KMS-11 (cell line): ENCODE results near the gene LMNA.

ENCODE experiments used
- H2AFZ ChIP-seq: fragments of 200-600 bp; sonication (generic); 2 replicates; pipeline ENCODE4 v1.6.1; 2016; ENCODE audit warnings: antibody characterized with exemption, mixed run types, low read depth
- H3K27ac ChIP-seq: fragments of 200-600 bp; sonication (generic); 2 replicates; pipeline ENCODE4 v1.6.1; 2016; ENCODE audit warnings: mild to moderate bottlenecking, mixed run types
- H3K27me3 ChIP-seq: fragments of 200-600 bp; sonication (generic); 2 replicates; pipeline ENCODE4 v1.6.1; 2017; ENCODE audit warnings: mild to moderate bottlenecking, low read depth, mixed run types, moderate library complexity; ENCODE audit not compliant: insufficient read depth
- H3K36me3 ChIP-seq: fragments of 200-600 bp; sonication (generic); 2 replicates; pipeline ENCODE4 v1.6.1; 2017; ENCODE audit warnings: mild to moderate bottlenecking, mixed run types; ENCODE audit not compliant: insufficient read depth
- H3K4me1 ChIP-seq: fragments of 200-600 bp; sonication (generic); 2 replicates; pipeline ENCODE4 v1.6.1; 2016; ENCODE audit warnings: mild to moderate bottlenecking, low read depth, mixed run types; ENCODE audit not compliant: poor library complexity, severe bottlenecking
- H3K4me2 ChIP-seq: fragments of 200-600 bp; sonication (generic); 2 replicates; pipeline ENCODE4 v1.7.0; 2016; ENCODE audit warnings: mild to moderate bottlenecking, mixed run types
- H3K4me3 ChIP-seq: fragments of 200-600 bp; sonication (generic); IDR thresholded peaks from 2 replicates; pipeline ENCODE4 v1.6.1; 2017; ENCODE audit warnings: low read depth, low read length, mixed read lengths; ENCODE audit not compliant: insufficient read depth
- H3K79me2 ChIP-seq: fragments of 200-600 bp; sonication (generic); 2 replicates; pipeline ENCODE4 v1.6.1; 2016; ENCODE audit warnings: low read depth, mixed run types; ENCODE audit not compliant: insufficient read depth
- H3K9ac ChIP-seq: fragments of 200-600 bp; sonication (generic); 2 replicates; pipeline ENCODE4 v1.6.1; 2016; ENCODE audit warnings: mild to moderate bottlenecking, mixed run types
- H4K20me1 ChIP-seq: fragments of 200-600 bp; sonication (generic); 2 replicates; pipeline ENCODE4 v1.6.1; 2016; ENCODE audit warnings: mild to moderate bottlenecking, mixed run types; ENCODE audit not compliant: insufficient read depth
- CTCF ChIP-seq: fragments of 200-600 bp; sonication (generic); conservative IDR thresholded peaks from 2 replicates; pipeline ENCODE4 v1.6.1; 2017; ENCODE audit warnings: low read depth, mild to moderate bottlenecking, antibody characterized with exemption, low read length, moderate library complexity, mixed read lengths

Gene LMNA

GRCh38 chr1:156163712-156164111, 49.2 kb downstream of the LMNA start:
- Histone ChIP-seq H2AFZ (no peak overlapping the region), H3K36me3 (no peaks in the 10 kb centered on the region), H3K79me2 (no peaks in the 10 kb centered on the region), H3K4me1 (no peaks in the 10 kb centered on the region), H4K20me1 (no peaks in the 10 kb centered on the region), H3K4me2 (no peak overlapping the region), H3K4me3 (no peak overlapping the region), H3K9ac (no peak overlapping the region), H3K27ac (no peak overlapping the region), H3K27me3 (no peaks in the 10 kb centered on the region)
- no peak for TF ChIP-seq CTCF

- H3K27ac ChIP-seq, result no peak overlapping the region
- H3K27me3 ChIP-seq, result no peaks in the 10 kb centered on the region
- no peaks in the 10 kb centered on the region for H3K4me1 ChIP-seq
- H3K4me3 ChIP-seq, result no peak overlapping the region
- H3K4me2 ChIP-seq, result no peak overlapping the region
- no peak overlapping the region for H3K9ac ChIP-seq
- no peaks in the 10 kb centered on the region for H4K20me1 ChIP-seq
- TF ChIP-seq CTCF, result no peak
- no peak overlapping the region for H2AFZ ChIP-seq
- no peaks in the 10 kb centered on the region for H3K79me2 ChIP-seq
- H3K36me3 ChIP-seq, result no peaks in the 10 kb centered on the region
Measured at GRCh38 chr1:156164125-156164831, 49.8 kb downstream of the LMNA start.

- Histone ChIP-seq H3K79me2 (no peaks in the 10 kb centered on the region), H3K4me3 (no peak overlapping the region), H3K27ac (no peak overlapping the region), H3K27me3 (no peaks in the 10 kb centered on the region), H3K4me1 (no peaks in the 10 kb centered on the region), H3K4me2 (no peak overlapping the region), H3K9ac (no peak overlapping the region), H4K20me1 (no peaks in the 10 kb centered on the region), H2AFZ (no peak overlapping the region), H3K36me3 (no peaks in the 10 kb centered on the region)
- TF ChIP-seq CTCF, result no peak
Measured at GRCh38 chr1:156165083-156165482, 50.6 kb downstream of the LMNA start.

- Histone ChIP-seq H3K36me3 (no peaks in the 10 kb centered on the region), H2AFZ (no peak overlapping the region), H3K27me3 (no peaks in the 10 kb centered on the region), H4K20me1 (no peaks in the 10 kb centered on the region), H3K9ac (no peak overlapping the region), H3K79me2 (no peaks in the 10 kb centered on the region), H3K4me1 (no peaks in the 10 kb centered on the region), H3K4me3 (no peak overlapping the region), H3K4me2 (no peak overlapping the region), H3K27ac (no peak overlapping the region)
- no peak for TF ChIP-seq CTCF
Measured at GRCh38 chr1:156167536-156167935, 53.0 kb downstream of the LMNA start.
